ENCODE data around the gene ARPC1A.
"Not testable (repeated sequence)": the region's sequence is repeated elsewhere in the genome, so short reads cannot be mapped to it uniquely, and the experiment has no call there.

GRCh38 chr7:99322659-99323058 lies 3.0 kb upstream of the ARPC1A start:
- not testable (repeated sequence) for TF ChIP-seq EZH2 (IDR thresholded peaks at IDR 0.05; ENCODE audit: insufficient read depth, poor library complexity, severe bottlenecking); EZH2phosphoT487 (IDR thresholded peaks at IDR 0.05; ENCODE audit: insufficient read depth, low read depth)
